Neural progenitor cell (in vitro differentiated cells): ENCODE measurements around the gene GPR15LG. TPM values are rescaled to one million over a fixed set of nuclear protein-coding genes. Genes with fewer than 3 reads are reported as not detected.
A peak's percentile ranks its signal among the peaks of the same experiment; 100 is the strongest.

Experiments used
- DNase-seq: peaks from one replicate; pipeline ENCODE4 v3.0.0-alpha.2; 2016; ENCODE audit warnings: low spot score
- H2AFZ ChIP-seq: fragments of 200-600 bp; sonication (generic); replicated peaks from 2 replicates; pipeline ENCODE4 v1.6.1; 2016; ENCODE audit warnings: antibody characterized with exemption
- H3F3A ChIP-seq: fragments of 200-600 bp; sonication (generic); 2 replicates; pipeline ENCODE4 v1.6.1; 2016; ENCODE audit warnings: antibody characterized with exemption, low read depth
- H3K27ac ChIP-seq: fragments of 200-600 bp; sonication (generic); 2 replicates; pipeline ENCODE4 v1.5.1; 2016; ENCODE audit warnings: mild to moderate bottlenecking
- H3K27me3 ChIP-seq: fragments of 200-600 bp; sonication (generic); 2 replicates; pipeline ENCODE4 v1.6.1; 2016; ENCODE audit warnings: mild to moderate bottlenecking, moderate library complexity
- H3K36me3 ChIP-seq: fragments of 200-600 bp; sonication (generic); 2 replicates; pipeline ENCODE4 v1.5.1; 2016
- H3K4me1 ChIP-seq: fragments of 200-600 bp; sonication (generic); 2 replicates; pipeline ENCODE4 v1.6.1; 2016; ENCODE audit warnings: mixed run types
- H3K4me2 ChIP-seq: fragments of 200-600 bp; sonication (generic); 2 replicates; pipeline ENCODE4 v1.6.1; 2016
- H3K4me3 ChIP-seq: fragments of 200-600 bp; sonication (generic); 2 replicates; pipeline ENCODE4 v1.5.1; 2016
- H3K79me2 ChIP-seq: fragments of 200-600 bp; sonication (generic); 2 replicates; pipeline ENCODE4 v1.6.1; 2016; ENCODE audit warnings: low read depth
- H3K9ac ChIP-seq: fragments of 200-600 bp; sonication (generic); 2 replicates; pipeline ENCODE4 v1.6.1; 2016
- H3K9me3 ChIP-seq: fragments of 200-600 bp; sonication (generic); 2 replicates; pipeline ENCODE4 v1.5.1; 2016; ENCODE audit warnings: low read depth
- H4K20me1 ChIP-seq: fragments of 200-600 bp; sonication (generic); 2 replicates; pipeline ENCODE4 v1.6.1; 2016; ENCODE audit warnings: low read depth
- H3K27ac Mint-ChIP-seq: 3 replicates; pipeline ENCODE4 v1.8.0; 2021; ENCODE audit warnings: mixed read lengths
- H3K27me3 Mint-ChIP-seq: 2 replicates; pipeline ENCODE4 v1.8.0; 2022; ENCODE audit warnings: low read depth, mild to moderate bottlenecking, inconsistent platforms, moderate library complexity, mixed read lengths; ENCODE audit not compliant: insufficient read depth
- H3K36me3 Mint-ChIP-seq: 3 replicates; pipeline ENCODE4 v1.8.0; 2021; ENCODE audit warnings: mixed read lengths
- H3K4me1 Mint-ChIP-seq: 3 replicates; pipeline ENCODE4 v1.8.0; 2021; ENCODE audit warnings: mixed read lengths
- H3K4me3 Mint-ChIP-seq: 3 replicates; pipeline ENCODE4 v1.8.0; 2021; ENCODE audit warnings: mild to moderate bottlenecking, moderate library complexity, mixed read lengths
- H3K9me3 Mint-ChIP-seq: 3 replicates; pipeline ENCODE4 v1.8.0; 2020; ENCODE audit warnings: mixed read lengths
- CTCF ChIP-seq: fragments of 200-600 bp; sonication (generic); IDR thresholded peaks from 2 replicates; pipeline ENCODE4 v1.5.1; 2017; ENCODE audit warnings: antibody characterized with exemption, mild to moderate bottlenecking
- EZH2 ChIP-seq: fragments of 200-600 bp; sonication (generic); IDR thresholded peaks from 2 replicates; pipeline ENCODE4 v1.6.1; 2017; ENCODE audit warnings: antibody characterized with exemption, mild to moderate bottlenecking, moderate library complexity
- EZH2phosphoT487 ChIP-seq: fragments of 200-600 bp; sonication (generic); IDR thresholded peaks from 2 replicates; pipeline ENCODE4 v1.6.1; 2017; ENCODE audit warnings: antibody characterized with exemption
- total RNA-seq: library from RNA; depleted of rRNA; stranded (reverse); fragments of >200 nt; gene quantifications from 2 replicates; pipeline ENCODE4 v1.2.3, GENCODE V29; 2015; ENCODE audit warnings: low replicate concordance

Gene GPR15LG
- total RNA-seq, 1 donor from 2014 or later: not detected

GRCh38 chr10:84201244-84201606 lies 27.6 kb downstream of the GPR15LG start:
- Histone ChIP-seq H3K9me3 (no peaks in the 10 kb centered on the region), H3K4me3 (no peak overlapping the region), H3K27me3 (peaks cover 10% of the 10 kb centered on the region), H3K4me1 (no peaks in the 10 kb centered on the region), H3K9ac (no peak overlapping the region), H3K4me2 (no peak overlapping the region), H4K20me1 (no peaks in the 10 kb centered on the region), H2AFZ (no peak overlapping the region), H3K36me3 (no peaks in the 10 kb centered on the region), H3K79me2 (no peaks in the 10 kb centered on the region), H3K27ac (no peak overlapping the region), H3F3A (no peaks in the 10 kb centered on the region)
- Mint-ChIP-seq H3K9me3 (no peaks in the 10 kb centered on the region), H3K4me1 (peaks cover 8% of the 10 kb centered on the region), H3K36me3 (no peaks in the 10 kb centered on the region), H3K27ac (no peak overlapping the region), H3K27me3 (peaks cover 23% of the 10 kb centered on the region), H3K4me3 (no peak overlapping the region)
- TF ChIP-seq CTCF (peak; percentile 36), EZH2 (no peak), EZH2phosphoT487 (no peak)
- peak; percentile 43 for DNase-seq

GRCh38 chr10:84201682-84202081 lies 28.1 kb downstream of the GPR15LG start:
- Histone ChIP-seq H2AFZ (no peak overlapping the region), H3F3A (no peaks in the 10 kb centered on the region), H3K4me2 (no peak overlapping the region), H3K4me3 (no peak overlapping the region), H3K27me3 (peaks cover 5% of the 10 kb centered on the region), H3K36me3 (no peaks in the 10 kb centered on the region), H3K27ac (no peak overlapping the region), H3K79me2 (no peaks in the 10 kb centered on the region), H3K9me3 (no peaks in the 10 kb centered on the region), H3K9ac (no peak overlapping the region), H3K4me1 (no peaks in the 10 kb centered on the region), H4K20me1 (no peaks in the 10 kb centered on the region)
- TF ChIP-seq EZH2phosphoT487: no peak
- no peak for TF ChIP-seq CTCF
- TF ChIP-seq EZH2: no peak
- H3K4me1 Mint-ChIP-seq: peaks cover 3% of the 10 kb centered on the region
- no peaks in the 10 kb centered on the region for H3K9me3 Mint-ChIP-seq
- H3K27me3 Mint-ChIP-seq: peaks cover 20% of the 10 kb centered on the region
- no peak for DNase-seq
- no peaks in the 10 kb centered on the region for H3K36me3 Mint-ChIP-seq
- H3K4me3 Mint-ChIP-seq: no peak overlapping the region
- H3K27ac Mint-ChIP-seq: no peak overlapping the region

- TF ChIP-seq EZH2 (no peak), EZH2phosphoT487 (no peak), CTCF (peak; percentile 28)
- DNase-seq: no peak
- Mint-ChIP-seq H3K9me3 (no peaks in the 10 kb centered on the region), H3K27me3 (peaks cover 18% of the 10 kb centered on the region), H3K36me3 (no peaks in the 10 kb centered on the region), H3K27ac (no peak overlapping the region), H3K4me3 (no peak overlapping the region), H3K4me1 (no peaks in the 10 kb centered on the region)
- no peak overlapping the region for H3K27ac ChIP-seq
- no peaks in the 10 kb centered on the region for H3F3A ChIP-seq
- H4K20me1 ChIP-seq: no peaks in the 10 kb centered on the region
- H3K36me3 ChIP-seq: no peaks in the 10 kb centered on the region
- no peak overlapping the region for H2AFZ ChIP-seq
- H3K79me2 ChIP-seq: no peaks in the 10 kb centered on the region
- no peak overlapping the region for H3K9ac ChIP-seq
- H3K27me3 ChIP-seq: no peaks in the 10 kb centered on the region
- H3K9me3 ChIP-seq: no peaks in the 10 kb centered on the region
- no peak overlapping the region for H3K4me2 ChIP-seq
- no peak overlapping the region for H3K4me3 ChIP-seq
- H3K4me1 ChIP-seq: no peaks in the 10 kb centered on the region
Measured at GRCh38 chr10:84202349-84202748, 28.7 kb downstream of the GPR15LG start.

- TF ChIP-seq EZH2phosphoT487: no peak
- TF ChIP-seq EZH2: no peak
- TF ChIP-seq CTCF: peak; percentile 52
- Mint-ChIP-seq H3K4me1 (no peaks in the 10 kb centered on the region), H3K36me3 (no peaks in the 10 kb centered on the region), H3K4me3 (no peak overlapping the region), H3K9me3 (no peaks in the 10 kb centered on the region), H3K27ac (no peak overlapping the region), H3K27me3 (peaks cover 9% of the 10 kb centered on the region)
- Histone ChIP-seq H3K79me2 (no peaks in the 10 kb centered on the region), H3K9ac (no peak overlapping the region), H3K27me3 (no peaks in the 10 kb centered on the region), H3K4me3 (no peak overlapping the region), H3K4me2 (no peak overlapping the region), H2AFZ (no peak overlapping the region), H3K36me3 (no peaks in the 10 kb centered on the region), H3K27ac (no peak overlapping the region), H3F3A (no peaks in the 10 kb centered on the region), H3K4me1 (no peaks in the 10 kb centered on the region), H3K9me3 (no peaks in the 10 kb centered on the region), H4K20me1 (no peaks in the 10 kb centered on the region)
- peak; percentile 38 for DNase-seq
Measured at GRCh38 chr10:84204122-84204521, 30.5 kb downstream of the GPR15LG start.
